Measurements from ENCODE around the gene F2. TPM values are rescaled to one million over a fixed set of nuclear protein-coding genes. Genes with fewer than 3 reads are reported as not detected.
A peak's percentile ranks its signal among the peaks of the same experiment; 100 is the strongest.
"Not testable (repeated sequence)": the region's sequence is repeated elsewhere in the genome, so short reads cannot be mapped to it uniquely, and the experiment has no call there.

Gene F2
- total and polyA plus RNA-seq, 5 donors: 0.19 TPM; not detected in 4

GRCh38 chr11:46698597-46698996, 20.4 kb upstream of the F2 start:
- Histone ChIP-seq H3K27ac (ENCODE audit: low read length) (peak overlapping the region; percentile 65), H3K27me3 (ENCODE audit: control insufficient read depth, insufficient read depth) (no peaks in the 10 kb centered on the region), H3K4me1 (ENCODE audit: control insufficient read depth, insufficient read depth, low read length) (peaks cover 16% of the 10 kb centered on the region), H3K9me3 (ENCODE audit: control insufficient read depth, low read length) (no peaks in the 10 kb centered on the region), H3K4me3 (ENCODE audit: low read length) (no peak overlapping the region)
- ATAC-seq (no peak), DNase-seq (no peak)
- WGBS: 45% methylated on average over 1 of the region's 1 CpG
- intact Hi-C loops (cut with DNase I): loop anchor here in 1 of 4 donors (5.0 kb wide), 1 partner anchor 41 kb away; no protein-coding TSS in a partner anchor

GRCh38 chr11:46700241-46701077, 18.6 kb upstream of the F2 start, which contains the start of the genes ARHGAP1 and ZNF408:
ARHGAP1 (minus strand) TSS chr11:46700619; CDS start chr11:46696107, 4,512 bp downstream.
ZNF408 (plus strand) TSS chr11:46701031; CDS start chr11:46701048, 17 bp downstream.
- peak within 1 kb of the TSS; percentile 95 for H3K27ac ChIP-seq (ENCODE audit: low read length)
- H3K27me3 ChIP-seq (ENCODE audit: control insufficient read depth, insufficient read depth): no peaks in the 10 kb centered on the region
- no peaks in the 10 kb centered on the region for H3K9me3 ChIP-seq (ENCODE audit: control insufficient read depth, low read length)
- peak; percentile 95 to 96 for ATAC-seq
- intact Hi-C loops (cut with DNase I): no loop called here
- peaks cover 16% of the 10 kb centered on the region for H3K4me1 ChIP-seq (ENCODE audit: control insufficient read depth, insufficient read depth, low read length)
- WGBS: under 1% methylated on average over 44 of the region's 44 CpGs
- peak; percentile 99 to 100 (median 100) for DNase-seq
- peak within 1 kb of the TSS; percentile 91 for H3K4me3 ChIP-seq (ENCODE audit: low read length)

- intact Hi-C loops (cut with DNase I): no loop called here
- Histone ChIP-seq H3K9me3 (ENCODE audit: control insufficient read depth, low read length) (no peaks in the 10 kb centered on the region), H3K4me1 (ENCODE audit: control insufficient read depth, insufficient read depth, low read length) (peaks cover 16% of the 10 kb centered on the region), H3K27me3 (ENCODE audit: control insufficient read depth, insufficient read depth) (no peaks in the 10 kb centered on the region), H3K27ac (ENCODE audit: low read length) (peak overlapping the region; percentile 92), H3K4me3 (ENCODE audit: low read length) (peak overlapping the region; percentile 91)
- no peak for ATAC-seq
- DNase-seq: no peak
- 1% methylated on average over 29 of the region's 29 CpGs for WGBS
Observed at GRCh38 chr11:46701078-46701654, 17.8 kb upstream of the F2 start.

- Histone ChIP-seq H3K27me3 (ENCODE audit: control insufficient read depth, insufficient read depth) (no peaks in the 10 kb centered on the region), H3K27ac (ENCODE audit: low read length) (no peak overlapping the region), H3K4me1 (ENCODE audit: control insufficient read depth, insufficient read depth, low read length) (no peaks in the 10 kb centered on the region), H3K4me3 (ENCODE audit: low read length) (no peak overlapping the region), H3K9me3 (ENCODE audit: control insufficient read depth, low read length) (no peaks in the 10 kb centered on the region)
- DNase-seq (peak in 1 of 3 donors; percentile 57), ATAC-seq (no peak)
- 96% methylated on average over 31 of the region's 31 CpGs for WGBS
- intact Hi-C loops (cut with DNase I): no loop called here
Observed at GRCh38 chr11:46705070-46705688, 13.8 kb upstream of the F2 start.

GRCh38 chr11:46706886-46707285, 12.1 kb upstream of the F2 start:
- intact Hi-C loops (cut with DNase I): no loop called here
- H3K27me3 ChIP-seq (ENCODE audit: control insufficient read depth, insufficient read depth): no peaks in the 10 kb centered on the region
- no peak overlapping the region for H3K4me3 ChIP-seq (ENCODE audit: low read length)
- peaks cover 2% of the 10 kb centered on the region for H3K4me1 ChIP-seq (ENCODE audit: control insufficient read depth, insufficient read depth, low read length)
- 86% methylated on average over 7 of the region's 7 CpGs for WGBS
- ATAC-seq (no peak), DNase-seq (no peak)
- H3K9me3 ChIP-seq (ENCODE audit: control insufficient read depth, low read length): no peaks in the 10 kb centered on the region
- no peak overlapping the region for H3K27ac ChIP-seq (ENCODE audit: low read length)

- intact Hi-C loops (cut with DNase I); ATAC-seq: not testable (repeated sequence)
Observed at GRCh38 chr11:46709351-46709750, 9.7 kb upstream of the F2 start.

DNA sequence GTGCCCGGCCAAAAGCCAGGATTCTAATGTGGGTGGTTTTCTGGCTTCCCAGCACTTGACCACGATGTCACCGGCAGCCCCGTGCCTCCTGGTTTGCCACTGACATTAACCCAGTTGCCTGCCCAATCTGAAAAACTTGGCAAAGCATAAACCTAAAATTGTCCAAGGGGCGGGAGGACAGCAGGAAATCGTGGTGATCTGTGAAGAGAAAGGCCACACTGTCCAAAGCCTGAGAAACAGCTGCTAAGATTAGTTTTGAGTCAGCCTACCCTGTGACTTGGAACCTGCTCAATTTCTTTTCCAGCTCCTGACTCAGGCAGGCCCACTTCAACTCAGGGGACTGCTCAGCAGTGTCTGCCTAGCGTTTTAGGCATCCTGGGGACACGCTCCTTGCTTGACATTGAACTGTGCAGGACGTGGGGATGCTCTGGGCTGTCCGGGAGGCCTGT, 8.2 kb upstream of the F2 start:
- Histone ChIP-seq H3K4me3 (ENCODE audit: low read length) (no peak overlapping the region), H3K27ac (ENCODE audit: low read length) (peak overlapping the region; percentile 87), H3K27me3 (ENCODE audit: control insufficient read depth, insufficient read depth) (no peaks in the 10 kb centered on the region), H3K9me3 (ENCODE audit: control insufficient read depth, low read length) (no peaks in the 10 kb centered on the region), H3K4me1 (ENCODE audit: control insufficient read depth, insufficient read depth, low read length) (peaks cover 2% of the 10 kb centered on the region)
- DNase-seq (peak; percentile 71 to 80 (median 79)), ATAC-seq (peak; percentile 96)
- 34% methylated on average over 10 of the region's 10 CpGs for WGBS
- intact Hi-C loops (cut with DNase I): no loop called here

More at GRCh38 chr11:46709351-46709750, 9.7 kb upstream of the F2 start:
- WGBS: 95% methylated on average over 9 of the region's 9 CpGs
- not testable (repeated sequence) for H3K4me1 ChIP-seq (ENCODE audit: control insufficient read depth, insufficient read depth, low read length); H3K27me3 ChIP-seq (ENCODE audit: control insufficient read depth, insufficient read depth); H3K4me3 ChIP-seq (ENCODE audit: low read length); H3K27ac ChIP-seq (ENCODE audit: low read length); DNase-seq; H3K9me3 ChIP-seq (ENCODE audit: control insufficient read depth, low read length)

- intact Hi-C loops (cut with DNase I): no loop called here
- WGBS: 50% methylated on average over 5 of the region's 5 CpGs
- DNase-seq (no peak), ATAC-seq (no peak)
- H3K27ac ChIP-seq (ENCODE audit: low read length): peak overlapping the region; percentile 87
- H3K4me3 ChIP-seq (ENCODE audit: low read length): no peak overlapping the region
- H3K4me1 ChIP-seq (ENCODE audit: control insufficient read depth, insufficient read depth, low read length): peaks cover 2% of the 10 kb centered on the region
- no peaks in the 10 kb centered on the region for H3K27me3 ChIP-seq (ENCODE audit: control insufficient read depth, insufficient read depth)
- no peaks in the 10 kb centered on the region for H3K9me3 ChIP-seq (ENCODE audit: control insufficient read depth, low read length)
Observed at GRCh38 chr11:46711303-46711702, 7.7 kb upstream of the F2 start.

GRCh38 chr11:46712874-46713576, 6.0 kb upstream of the F2 start:
- H3K27ac ChIP-seq (ENCODE audit: low read length): no peak overlapping the region

DNA sequence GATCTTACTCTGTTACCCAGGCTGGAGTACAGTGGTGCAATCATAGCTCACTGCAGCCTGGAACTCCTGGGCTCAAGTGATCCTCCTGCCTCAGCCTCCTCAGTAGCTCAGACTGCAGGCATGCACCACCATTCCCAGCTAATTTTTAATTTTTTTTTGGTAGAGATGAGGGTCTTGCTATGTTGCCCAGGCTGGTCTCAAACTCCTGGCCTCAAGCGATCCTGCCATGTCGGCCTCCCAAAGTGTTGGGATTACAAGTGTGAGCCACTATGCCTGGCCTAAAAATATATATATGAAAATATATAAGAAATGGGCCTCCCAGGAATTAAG, 1.2 kb upstream of the F2 start:
- H3K27ac ChIP-seq (ENCODE audit: low read length); H3K4me3 ChIP-seq (ENCODE audit: low read length); DNase-seq; H3K4me1 ChIP-seq (ENCODE audit: control insufficient read depth, insufficient read depth, low read length); H3K27me3 ChIP-seq (ENCODE audit: control insufficient read depth, insufficient read depth); ATAC-seq; H3K9me3 ChIP-seq (ENCODE audit: control insufficient read depth, low read length); intact Hi-C loops (cut with DNase I): not testable (repeated sequence)
- WGBS: 95% methylated on average over 2 of the region's 2 CpGs

More at GRCh38 chr11:46712874-46713576, 6.0 kb upstream of the F2 start:
- 93% methylated on average over 7 of the region's 7 CpGs for WGBS
- no peak for ATAC-seq
- Histone ChIP-seq H3K4me3 (ENCODE audit: low read length) (no peak overlapping the region), H3K4me1 (ENCODE audit: control insufficient read depth, insufficient read depth, low read length) (peaks cover 2% of the 10 kb centered on the region), H3K9me3 (ENCODE audit: control insufficient read depth, low read length) (no peaks in the 10 kb centered on the region), H3K27me3 (ENCODE audit: control insufficient read depth, insufficient read depth) (no peaks in the 10 kb centered on the region)
- intact Hi-C loops (cut with DNase I): no loop called here
- no peak for DNase-seq

Measured in right cardiac atrium (tissue), 5 donors.